Stimulated activated CD8-positive, alpha-beta memory T cell treated with anti-CD3 and anti-CD28 coated beads, Interleukin-15, amount 100 ng/mL, for 48 hours (primary cell): ENCODE data around the gene ELAPOR2.
A peak's percentile ranks its signal among the peaks of the same experiment; 100 is the strongest.
"Not testable (repeated sequence)": the region's sequence is repeated elsewhere in the genome, so short reads cannot be mapped to it uniquely, and the experiment has no call there.

Experiments
- DNase-seq, 2 donors: peaks; one replicate each; pipeline ENCODE4 v3.0.0-alpha.2; 2020; ENCODE audit warnings: low read depth in 2 of 2

The ELAPOR2 gene, protein sequence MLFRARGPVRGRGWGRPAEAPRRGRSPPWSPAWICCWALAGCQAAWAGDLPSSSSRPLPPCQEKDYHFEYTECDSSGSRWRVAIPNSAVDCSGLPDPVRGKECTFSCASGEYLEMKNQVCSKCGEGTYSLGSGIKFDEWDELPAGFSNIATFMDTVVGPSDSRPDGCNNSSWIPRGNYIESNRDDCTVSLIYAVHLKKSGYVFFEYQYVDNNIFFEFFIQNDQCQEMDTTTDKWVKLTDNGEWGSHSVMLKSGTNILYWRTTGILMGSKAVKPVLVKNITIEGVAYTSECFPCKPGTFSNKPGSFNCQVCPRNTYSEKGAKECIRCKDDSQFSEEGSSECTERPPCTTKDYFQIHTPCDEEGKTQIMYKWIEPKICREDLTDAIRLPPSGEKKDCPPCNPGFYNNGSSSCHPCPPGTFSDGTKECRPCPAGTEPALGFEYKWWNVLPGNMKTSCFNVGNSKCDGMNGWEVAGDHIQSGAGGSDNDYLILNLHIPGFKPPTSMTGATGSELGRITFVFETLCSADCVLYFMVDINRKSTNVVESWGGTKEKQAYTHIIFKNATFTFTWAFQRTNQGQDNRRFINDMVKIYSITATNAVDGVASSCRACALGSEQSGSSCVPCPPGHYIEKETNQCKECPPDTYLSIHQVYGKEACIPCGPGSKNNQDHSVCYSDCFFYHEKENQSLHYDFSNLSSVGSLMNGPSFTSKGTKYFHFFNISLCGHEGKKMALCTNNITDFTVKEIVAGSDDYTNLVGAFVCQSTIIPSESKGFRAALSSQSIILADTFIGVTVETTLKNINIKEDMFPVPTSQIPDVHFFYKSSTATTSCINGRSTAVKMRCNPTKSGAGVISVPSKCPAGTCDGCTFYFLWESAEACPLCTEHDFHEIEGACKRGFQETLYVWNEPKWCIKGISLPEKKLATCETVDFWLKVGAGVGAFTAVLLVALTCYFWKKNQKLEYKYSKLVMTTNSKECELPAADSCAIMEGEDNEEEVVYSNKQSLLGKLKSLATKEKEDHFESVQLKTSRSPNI

DNA sequence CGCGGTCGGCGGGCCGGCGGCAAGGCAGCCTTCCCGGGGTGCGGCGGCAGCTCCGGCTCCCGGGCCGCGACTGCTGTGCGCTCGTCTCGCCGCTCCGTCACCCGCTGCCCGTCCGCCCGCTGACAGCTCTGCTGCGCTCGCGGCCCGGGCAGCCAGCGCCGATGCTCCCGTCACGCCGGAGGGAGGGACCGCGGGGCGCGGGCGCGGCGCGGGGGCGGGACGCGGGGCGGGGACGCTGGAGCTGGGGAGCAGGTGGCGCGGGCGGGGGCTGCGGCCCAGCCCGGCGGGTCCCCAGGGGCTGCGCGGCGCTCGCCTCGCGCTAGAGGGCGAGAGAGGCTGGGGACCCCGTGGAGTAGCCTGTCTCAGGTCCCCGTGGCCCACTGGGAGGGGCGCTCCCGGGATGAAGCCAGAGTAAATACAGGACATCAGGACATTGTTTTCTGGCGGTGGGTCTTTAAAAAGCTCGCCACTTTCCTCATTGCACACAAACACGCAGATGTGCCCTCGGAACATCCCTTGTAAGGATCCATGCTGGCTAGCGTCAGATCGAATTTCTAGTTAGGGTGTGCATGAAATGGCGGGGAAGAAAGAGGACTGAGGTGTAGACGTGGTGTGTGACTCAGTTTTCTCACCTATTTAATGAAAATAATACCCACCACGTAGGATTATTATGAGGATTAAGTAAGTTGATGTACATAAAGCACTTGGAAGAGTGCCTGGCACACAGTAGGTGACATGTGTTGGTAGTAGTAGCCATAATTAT lies at the start of gene ELAPOR2:
ELAPOR2 (minus strand) TSS at position 130 of the 763 bp plus-strand sequence. CDS start 141 bp downstream, outside the sequence.
- peak; percentile 74 to 77 for DNase-seq

DNA sequence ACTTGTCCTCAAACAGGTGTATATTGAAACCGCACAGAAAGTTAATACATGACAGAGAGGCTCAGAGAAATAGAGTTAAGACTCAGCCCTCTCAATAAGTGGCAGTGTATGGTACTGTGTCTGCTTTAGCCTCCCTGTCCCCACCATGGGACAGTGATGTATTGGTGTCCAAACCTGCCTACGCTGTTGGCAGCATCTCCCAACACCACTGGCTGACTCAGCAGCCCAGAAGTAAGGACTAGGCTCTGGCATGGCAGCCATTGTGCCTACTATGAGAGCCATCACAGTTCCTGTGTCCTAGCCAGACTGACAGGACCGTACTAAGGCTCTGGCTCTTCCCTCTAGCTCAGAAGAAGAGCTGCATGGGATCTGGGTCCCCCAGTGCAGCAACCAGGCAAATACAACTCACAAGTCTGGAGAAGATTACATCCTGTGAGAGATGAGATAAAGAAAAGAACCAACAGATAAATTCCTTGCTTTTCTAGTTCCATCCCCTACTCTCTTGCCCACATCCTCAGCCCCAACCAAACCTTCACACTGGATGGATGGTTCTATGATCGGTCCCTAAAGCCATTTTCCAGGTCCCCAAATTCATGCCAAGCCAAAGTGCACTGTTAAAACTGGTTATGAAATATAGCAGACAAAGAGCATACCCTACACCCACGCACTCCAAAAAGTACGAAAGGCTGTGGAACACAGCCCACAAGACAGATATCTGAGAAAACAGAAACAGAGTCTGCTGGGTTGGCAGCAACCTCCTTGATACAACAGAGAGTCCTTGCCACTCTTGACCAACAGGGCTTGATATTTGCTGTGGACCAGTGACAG lies 48.7 kb upstream of the ELAPOR2 start:
- DNase-seq = no peak

DNA sequence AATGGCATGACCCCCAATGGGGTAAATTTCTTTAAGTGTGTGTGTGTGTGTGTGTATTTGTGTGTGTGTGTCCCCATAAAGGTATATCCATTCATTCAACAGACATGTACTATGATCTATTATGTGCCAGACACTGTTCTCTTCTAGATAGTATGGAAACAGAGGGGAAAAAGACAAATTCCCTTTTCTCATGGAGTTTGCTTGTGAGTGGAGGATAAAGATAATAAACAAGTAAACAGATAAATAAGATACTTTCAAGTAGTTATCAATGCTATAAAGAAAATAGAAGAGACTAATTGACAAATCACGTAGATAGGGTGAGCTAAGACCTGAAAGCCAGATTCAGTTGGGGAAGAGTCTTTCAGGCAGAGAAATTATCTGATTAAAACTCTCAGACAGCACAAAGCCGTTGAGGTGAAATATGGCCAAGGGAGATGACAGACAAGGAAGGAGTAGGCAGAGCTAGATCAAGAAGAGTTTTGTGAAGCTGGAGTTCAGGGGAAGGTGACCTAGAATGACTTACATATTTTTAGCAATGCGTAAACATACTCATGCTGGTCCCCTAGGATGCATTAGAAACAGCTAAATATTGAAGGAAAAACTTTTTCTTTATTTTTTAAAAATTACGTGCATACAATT lies 47.6 kb upstream of the ELAPOR2 start:
- no peak for DNase-seq

DNA sequence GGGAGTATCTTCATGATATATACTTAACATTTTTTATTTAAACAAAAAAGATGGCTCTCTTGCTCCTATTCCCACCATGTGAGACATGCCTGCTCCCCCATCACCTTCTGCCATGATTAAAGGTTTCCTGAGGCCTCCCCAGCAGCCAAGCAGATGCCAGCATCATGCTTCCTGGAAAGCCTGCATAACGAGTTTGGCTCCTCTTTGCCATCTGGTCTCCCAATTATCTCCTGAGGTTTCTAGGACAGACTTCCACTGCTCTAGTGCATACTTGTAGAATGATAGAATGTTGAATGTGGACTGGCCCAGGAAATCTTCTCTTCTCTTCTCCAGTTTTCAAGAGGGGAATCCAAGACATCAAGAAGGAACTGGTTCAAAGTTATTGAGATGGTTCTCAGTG lies 45.9 kb upstream of the ELAPOR2 start:
- DNase-seq = no peak

DNA sequence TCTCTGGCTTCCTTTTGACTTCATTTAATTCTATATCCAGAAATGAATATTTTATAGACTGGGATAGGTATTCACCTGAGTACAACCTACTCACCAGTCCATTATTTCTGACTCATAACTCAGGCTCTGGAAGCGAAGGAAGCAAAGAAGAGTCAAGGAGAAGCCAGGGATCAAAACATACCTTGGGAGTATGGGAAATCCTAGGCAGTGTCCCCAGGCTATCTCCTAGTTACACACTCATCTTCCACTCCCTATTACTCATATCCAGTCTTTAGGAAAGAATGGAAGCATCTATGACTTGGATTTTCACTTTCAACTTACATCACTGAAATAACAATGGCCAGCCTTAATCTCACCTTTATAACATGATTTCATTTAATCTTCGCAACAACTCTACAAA lies 40.9 kb upstream of the ELAPOR2 start:
- no peak for DNase-seq

DNA sequence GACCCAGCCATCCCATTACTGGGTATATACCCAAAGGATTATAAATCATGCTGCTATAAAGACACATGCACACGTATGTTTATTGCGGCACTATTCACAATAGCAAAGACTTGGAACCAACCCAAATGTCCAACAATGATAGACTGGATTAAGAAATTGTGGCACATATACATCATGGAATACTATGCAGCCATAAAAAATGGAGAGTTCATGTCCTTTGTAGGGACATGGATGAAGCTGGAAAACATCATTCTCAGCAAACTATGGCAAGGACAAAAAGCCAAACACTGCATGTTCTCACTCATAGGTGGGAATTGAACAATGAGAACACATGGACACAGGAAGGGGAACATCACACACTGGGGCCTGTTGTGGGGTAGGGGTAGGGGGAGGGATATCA lies 37.9 kb upstream of the ELAPOR2 start:
- DNase-seq = not testable (repeated sequence)

DNA sequence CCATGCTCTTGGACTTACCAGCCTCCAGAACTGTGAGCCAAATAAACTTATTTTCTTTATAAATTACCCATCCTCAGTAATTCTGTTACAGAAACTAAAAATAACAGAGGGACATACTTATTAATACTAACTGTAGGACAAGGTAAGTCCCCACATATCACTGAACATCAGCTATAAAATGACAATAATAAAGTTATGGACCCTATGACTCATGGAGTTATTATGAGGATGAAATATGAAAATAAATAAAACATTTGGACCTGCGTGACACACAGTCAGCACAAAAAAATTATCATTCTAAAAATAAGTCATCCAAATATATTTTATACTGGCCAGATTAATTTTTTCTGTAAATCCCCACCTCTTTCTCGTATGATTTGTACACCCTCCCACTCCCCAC lies 34.9 kb upstream of the ELAPOR2 start:
- DNase-seq = no peak

DNA sequence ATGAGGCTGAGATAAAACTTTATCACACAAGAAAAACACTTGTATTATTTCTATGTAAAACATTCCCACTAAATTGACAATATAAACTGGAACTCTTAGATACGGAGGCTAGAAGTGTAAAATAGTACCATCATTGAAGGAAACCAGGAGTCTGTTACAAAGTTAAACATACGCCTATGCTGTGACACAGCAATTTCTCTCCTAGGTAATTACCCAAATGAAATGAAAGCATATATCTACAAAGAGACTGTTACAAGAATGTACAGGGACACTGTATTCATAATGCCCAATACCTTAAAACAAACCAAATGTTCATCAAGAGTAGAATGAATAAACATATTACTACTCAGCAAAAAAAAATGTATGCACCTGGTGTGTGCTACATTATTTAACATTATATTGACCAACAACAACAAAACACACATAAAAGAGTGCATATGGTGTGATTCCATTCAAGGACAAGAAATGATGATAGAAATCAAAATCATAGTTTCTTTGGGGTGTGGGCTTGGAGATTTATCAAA lies 33.2 kb upstream of the ELAPOR2 start:
- DNase-seq = no peak

DNA sequence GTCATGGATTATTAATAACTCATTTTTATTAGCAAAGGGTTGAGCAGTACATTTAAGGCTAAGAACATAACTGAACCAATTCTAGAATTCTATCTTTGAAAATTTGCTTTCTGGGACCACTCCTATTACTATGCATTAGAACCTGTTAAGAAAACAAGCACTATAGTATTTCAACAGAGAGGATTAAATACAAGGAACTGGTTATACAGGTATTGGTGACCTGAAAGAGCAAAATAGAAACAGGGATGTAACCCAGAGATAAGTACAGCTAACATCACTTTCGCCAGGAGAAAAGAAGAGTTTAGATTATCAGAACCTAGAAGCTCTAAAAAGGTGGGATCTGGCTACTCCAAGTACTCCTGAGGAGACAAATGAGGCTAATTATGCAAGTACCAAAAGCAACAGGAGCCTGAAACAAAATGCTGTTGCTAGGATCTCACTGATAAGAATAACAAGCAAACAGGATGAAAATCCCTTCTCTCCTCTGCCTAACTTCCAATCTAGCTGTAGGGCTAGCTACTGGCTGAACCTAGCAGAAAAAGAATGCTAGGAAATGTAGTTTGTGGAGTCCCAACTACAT lies 32.1 kb upstream of the ELAPOR2 start:
- no peak for DNase-seq

DNA sequence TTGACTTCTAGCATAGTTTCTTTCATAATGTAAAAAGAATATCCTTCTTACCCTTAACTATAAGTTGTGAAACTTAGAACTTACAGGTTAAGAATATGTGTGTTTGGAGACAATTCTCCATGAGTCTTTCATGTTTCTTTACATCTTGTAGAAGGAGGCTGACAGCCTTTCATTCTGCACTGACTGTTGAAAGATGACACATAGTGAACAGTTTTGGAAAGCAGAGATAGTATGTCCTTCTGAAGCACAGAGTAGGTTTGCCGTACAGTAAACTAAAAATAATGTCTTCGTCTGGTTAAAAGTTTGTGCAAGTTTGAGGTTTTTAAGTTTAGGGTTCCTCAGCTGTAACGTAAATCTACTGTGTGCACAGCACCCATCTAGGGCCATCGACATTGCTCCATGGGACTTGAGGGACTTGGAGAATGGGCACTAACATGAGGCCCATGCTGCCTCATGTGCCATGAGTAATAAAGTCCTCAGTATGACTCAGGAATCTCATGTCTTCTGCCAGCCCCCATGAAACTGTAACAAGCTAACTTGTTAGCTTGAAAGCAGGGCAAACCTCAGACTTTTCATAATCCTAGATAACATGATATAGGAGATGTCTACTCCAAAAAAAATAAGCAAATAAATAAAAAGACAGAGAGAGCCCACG lies 24.5 kb upstream of the ELAPOR2 start:
- no peak for DNase-seq

DNA sequence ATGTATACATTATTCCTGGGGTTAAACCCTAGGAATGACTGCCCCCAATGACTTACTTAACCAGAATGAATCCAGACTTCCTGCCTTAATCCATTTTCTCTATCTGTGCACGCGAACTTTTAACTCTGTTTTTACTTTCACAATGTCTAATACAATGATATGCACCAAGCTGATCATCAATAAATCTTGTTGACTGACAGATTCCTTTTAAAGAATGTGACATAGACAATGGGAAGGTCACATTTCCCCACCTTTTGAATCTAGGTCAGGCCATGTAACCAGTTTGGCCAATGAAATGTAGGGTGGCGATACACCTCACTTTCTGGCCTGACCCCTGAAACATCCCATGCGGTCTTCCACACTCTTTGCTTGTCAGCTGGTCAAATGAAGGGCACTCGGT lies 23.2 kb upstream of the ELAPOR2 start:
- DNase-seq = no peak

DNA sequence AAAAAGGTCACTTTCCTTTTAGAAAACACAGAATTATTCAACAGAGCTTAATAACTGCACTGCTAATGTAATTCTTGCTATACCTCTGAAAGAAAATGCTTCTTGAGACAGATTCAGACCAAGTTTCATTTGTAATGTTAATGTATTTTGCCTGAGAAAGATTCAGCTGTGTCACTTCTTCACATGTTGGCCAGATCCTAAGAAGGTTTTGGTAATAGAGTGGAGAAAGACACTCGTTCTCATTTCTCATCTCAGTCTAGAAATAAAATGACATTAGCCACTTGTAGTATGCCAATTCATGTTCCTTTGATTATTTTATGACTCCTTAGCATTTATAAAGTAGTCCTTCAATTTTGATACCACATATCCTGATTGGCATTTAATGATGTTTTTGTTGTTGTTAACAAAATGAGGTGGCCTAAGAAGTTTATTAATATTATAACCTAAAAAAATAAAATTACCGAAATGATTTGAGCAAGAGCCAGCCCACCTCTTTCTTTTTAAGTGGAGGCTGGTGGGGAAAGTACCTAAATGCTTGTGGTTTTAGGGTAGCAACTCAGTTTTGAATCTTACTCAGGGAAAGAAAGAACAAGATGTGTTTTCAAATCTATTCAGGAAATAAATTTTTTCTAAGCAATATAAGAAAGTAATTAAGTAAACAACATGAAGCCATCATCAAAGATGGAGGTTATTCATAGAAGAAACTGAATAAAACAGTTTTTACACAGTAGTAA lies 16.4 kb upstream of the ELAPOR2 start:
- no peak for DNase-seq

DNA sequence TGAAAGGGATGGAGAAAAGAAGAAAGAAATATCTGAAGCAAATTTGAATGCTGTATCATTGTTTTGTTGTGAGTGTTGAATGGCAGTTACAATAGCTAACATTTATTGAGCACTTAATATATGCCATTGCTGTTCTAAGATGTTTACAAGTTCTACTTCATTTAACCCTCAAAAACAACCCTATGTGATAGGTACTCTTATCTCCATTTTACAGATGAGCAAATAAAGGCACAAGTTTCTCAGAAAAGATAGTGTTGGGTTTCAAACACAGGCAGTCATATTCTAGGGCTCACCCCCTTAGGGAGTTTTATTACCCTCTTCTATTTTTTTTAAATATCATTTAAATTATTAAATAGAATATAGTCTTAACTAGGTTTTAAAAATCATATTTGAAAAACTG lies 8.3 kb upstream of the ELAPOR2 start:
- no peak for DNase-seq

DNA sequence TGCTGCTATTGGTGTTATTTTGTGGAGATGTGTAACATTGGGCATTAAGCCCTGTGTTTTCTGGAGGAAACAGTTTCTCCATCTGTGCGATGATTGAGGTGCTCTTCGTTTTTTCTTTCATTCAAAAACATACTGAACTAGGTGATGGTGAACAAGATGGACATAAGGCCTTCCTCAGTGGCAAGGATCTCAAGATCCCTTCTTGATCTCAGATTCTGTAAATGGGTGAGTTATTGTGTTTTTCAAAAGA lies 759 bp upstream of the ELAPOR2 start:
- DNase-seq = no peak

DNA sequence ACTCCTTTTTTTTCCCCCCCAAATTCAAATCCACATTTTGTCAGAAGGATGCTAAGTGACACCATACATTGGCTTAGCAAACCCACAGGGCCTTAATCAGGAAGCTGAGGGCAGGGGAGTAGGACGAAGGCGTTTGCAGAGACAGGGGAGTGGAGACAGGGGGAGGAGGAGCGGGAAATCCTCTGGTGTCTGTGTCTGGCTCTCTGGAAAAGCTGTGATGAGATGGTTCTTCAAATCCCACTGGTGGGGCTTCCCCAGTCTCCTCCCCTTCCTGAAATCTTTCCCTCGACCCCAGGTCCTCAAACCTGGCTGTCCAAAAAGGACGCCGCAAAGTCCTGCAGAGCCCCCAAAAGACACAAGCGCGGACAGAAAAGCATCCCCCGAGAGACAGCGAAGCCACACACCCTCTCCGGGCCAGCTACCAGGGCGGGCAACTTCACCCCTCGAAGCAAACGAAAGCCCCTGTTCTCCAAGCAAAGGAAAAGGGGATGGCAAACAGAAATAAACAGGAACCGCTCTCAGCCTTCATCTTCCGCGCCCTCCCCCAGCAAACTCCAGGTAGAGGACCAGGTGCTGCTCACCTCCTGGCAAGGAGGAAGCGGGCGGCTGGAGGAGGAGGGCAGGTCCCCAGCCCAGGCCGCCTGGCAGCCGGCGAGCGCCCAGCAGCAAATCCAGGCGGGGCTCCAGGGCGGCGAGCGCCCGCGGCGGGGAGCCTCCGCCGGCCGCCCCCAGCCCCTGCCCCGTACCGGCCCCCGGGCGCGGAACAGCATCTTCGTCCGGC lies 520 bp downstream of the ELAPOR2 start:
- no peak for DNase-seq

DNA sequence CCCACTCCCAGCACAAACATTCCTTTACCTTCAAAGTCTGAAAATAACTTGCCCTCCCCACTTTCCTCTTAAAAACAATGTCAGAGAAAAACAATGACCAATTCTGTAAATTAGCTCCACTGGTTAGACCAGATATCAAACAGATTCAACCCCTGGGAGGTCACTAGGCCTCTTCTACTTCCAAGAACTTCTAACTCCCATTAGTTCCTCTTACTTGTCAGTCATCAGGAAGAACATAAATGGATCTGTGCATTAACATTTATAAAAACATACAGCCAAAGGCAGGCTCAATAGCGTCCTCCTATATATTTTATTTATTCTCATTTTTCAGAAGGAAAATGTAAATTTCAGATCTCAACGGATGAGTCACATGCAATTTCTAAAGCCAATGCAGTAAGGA lies 2.2 kb downstream of the ELAPOR2 start:
- no peak for DNase-seq

DNA sequence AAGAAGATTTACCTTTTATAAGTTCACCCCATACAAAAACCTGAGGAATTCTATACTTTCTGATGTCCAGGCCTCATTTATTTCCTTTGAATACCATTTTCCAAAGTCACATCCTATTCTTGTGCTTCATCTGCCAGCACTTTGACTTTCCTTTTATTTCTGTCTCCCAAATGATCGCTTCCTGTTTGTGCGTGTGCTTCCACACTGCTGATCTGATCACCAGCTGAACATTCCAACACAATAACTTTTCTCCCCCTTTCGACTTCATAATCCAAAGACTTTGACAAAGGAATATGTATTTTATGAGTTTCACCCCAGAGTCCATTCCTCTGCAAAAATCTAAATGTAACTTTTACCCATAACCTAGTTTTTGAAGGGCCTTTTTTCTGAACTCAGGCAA lies 3.1 kb downstream of the ELAPOR2 start:
- no peak for DNase-seq

DNA sequence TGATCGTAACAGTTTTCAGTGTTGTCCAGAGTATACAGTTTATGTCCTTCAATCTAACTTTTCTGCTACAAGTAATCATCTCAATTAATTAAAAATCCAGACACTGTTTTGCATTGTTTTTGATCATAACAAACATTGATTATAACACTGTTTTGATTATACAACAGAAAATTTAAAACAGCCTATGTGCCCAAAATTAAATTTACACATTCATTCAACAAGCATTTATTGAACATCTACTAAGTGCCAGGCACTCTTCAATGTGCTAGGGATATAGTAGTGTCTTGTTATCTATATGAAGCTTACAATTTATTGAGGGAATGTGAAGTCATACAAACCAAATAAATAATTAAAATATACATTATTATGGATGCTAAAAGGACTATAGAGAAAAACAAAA lies 10.6 kb downstream of the ELAPOR2 start:
- no peak for DNase-seq
